Mesendoderm (in vitro differentiated cells): ENCODE measurements around the gene ADGRV1.
"Not testable (repeated sequence)": the region's sequence is repeated elsewhere in the genome, so short reads cannot be mapped to it uniquely, and the experiment has no call there.

Source experiments
- DNase-seq: peaks from one replicate; pipeline ENCODE4 v3.0.0; 2013
- H2AK5ac ChIP-seq: 2 replicates; pipeline ENCODE4 v1.6.1; 2013; ENCODE audit warnings: low read length, inconsistent platforms
- H2BK120ac ChIP-seq: 2 replicates; pipeline ENCODE4 v1.6.1; 2013; ENCODE audit warnings: low read depth, mild to moderate bottlenecking, low read length, moderate library complexity, mixed read lengths
- H2BK15ac ChIP-seq: replicated peaks from 2 replicates; pipeline ENCODE4 v1.6.1; 2013; ENCODE audit warnings: low read depth, mild to moderate bottlenecking, moderate library complexity
- H2BK5ac ChIP-seq: 2 replicates; pipeline ENCODE4 v1.6.1; 2013; ENCODE audit warnings: low read length, inconsistent platforms
- H3K18ac ChIP-seq: 2 replicates; pipeline ENCODE4 v1.6.1; 2013; ENCODE audit warnings: mild to moderate bottlenecking, low read length, mixed read lengths
- H3K23ac ChIP-seq: one replicate; pipeline ENCODE4 v1.6.1; 2013; ENCODE audit warnings: low read length
- H3K27ac ChIP-seq: 2 replicates; pipeline ENCODE4 v1.5.1; 2013; ENCODE audit warnings: low read depth, mild to moderate bottlenecking, inconsistent platforms, low read length, moderate library complexity
- H3K27me3 ChIP-seq: 2 replicates; pipeline ENCODE4 v1.6.1; 2013; ENCODE audit warnings: low read length, control low read depth, mild to moderate bottlenecking, inconsistent platforms; ENCODE audit not compliant: insufficient read depth, poor library complexity
- H3K36me3 ChIP-seq: 2 replicates; pipeline ENCODE4 v1.6.1; 2013; ENCODE audit warnings: low read length, inconsistent platforms; ENCODE audit not compliant: control insufficient read depth, insufficient read depth
- H3K4ac ChIP-seq: one replicate; pipeline ENCODE4 v1.6.1; 2013; ENCODE audit warnings: low read depth, mild to moderate bottlenecking, low read length, moderate library complexity
- H3K4me1 ChIP-seq: 2 replicates; pipeline ENCODE4 v1.6.1; 2013; ENCODE audit warnings: low read depth, low read length, inconsistent platforms; ENCODE audit not compliant: control insufficient read depth
- H3K4me2 ChIP-seq: 2 replicates; pipeline ENCODE4 v1.6.1; 2013; ENCODE audit warnings: low read length
- H3K4me3 ChIP-seq: 2 replicates; pipeline ENCODE4 v1.5.1; 2013; ENCODE audit warnings: mild to moderate bottlenecking, low read length
- H3K56ac ChIP-seq: one replicate; pipeline ENCODE4 v1.6.1; 2013; ENCODE audit warnings: low read length
- H3K79me1 ChIP-seq: 2 replicates; pipeline ENCODE4 v1.6.1; 2013; ENCODE audit warnings: low read length, inconsistent platforms
- H3K79me2 ChIP-seq: 2 replicates; pipeline ENCODE4 v1.6.1; 2013; ENCODE audit warnings: mild to moderate bottlenecking, low read length; ENCODE audit not compliant: control insufficient read depth, insufficient read depth
- H3K9ac ChIP-seq: 2 replicates; pipeline ENCODE4 v1.6.1; 2013; ENCODE audit warnings: low read length, inconsistent platforms
- H4K5ac ChIP-seq: one replicate; pipeline ENCODE4 v1.6.1; 2013; ENCODE audit warnings: low read length
- H4K8ac ChIP-seq: one replicate; pipeline ENCODE4 v1.6.1; 2013; ENCODE audit warnings: low read depth, mild to moderate bottlenecking, control low read depth, low read length, moderate library complexity
- WGBS: extraction: QIAGEN DNeasy Blood & Tissue Kit; methylation state at CpG from one replicate; pipeline ENCODE4 v1.1.7; 2013; ENCODE audit warnings: low lambda C conversion rate, missing lambda C conversion rate; ENCODE audit not compliant: insufficient coverage; ENCODE audit errors: extremely low coverage; 5-methylcytosine and 5-hydroxymethylcytosine counted together

ADGRV1 gene

DNA sequence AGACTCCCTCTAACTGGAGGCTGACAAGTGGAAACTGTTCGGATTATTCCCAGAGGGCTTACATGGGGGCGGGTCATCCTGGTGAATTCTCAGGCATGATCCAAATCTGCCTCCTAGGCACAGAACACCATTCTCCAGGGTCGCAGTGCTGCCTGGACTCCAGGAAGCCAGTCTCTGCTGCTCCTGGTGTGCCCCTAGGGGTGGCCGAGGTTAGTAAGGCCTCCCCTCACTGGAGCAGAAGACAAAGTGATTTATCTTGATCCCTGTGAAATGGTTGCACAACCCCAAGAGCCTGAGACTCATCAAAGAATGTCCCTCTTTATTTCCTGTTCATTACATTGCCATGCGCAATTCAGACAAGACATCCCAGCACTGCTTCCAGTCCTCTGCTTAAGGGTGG, 17.1 kb downstream of the ADGRV1 start:
- H3K79me2 ChIP-seq: peaks cover 9% of the 10 kb centered on the region
- H2BK15ac ChIP-seq: no peak overlapping the region
- no peak overlapping the region for H3K4ac ChIP-seq
- H4K8ac ChIP-seq: no peak overlapping the region
- no peaks in the 10 kb centered on the region for H3K27me3 ChIP-seq
- H2BK120ac ChIP-seq: no peak overlapping the region
- H4K5ac ChIP-seq: no peak overlapping the region
- no peaks in the 10 kb centered on the region for H3K4me1 ChIP-seq
- DNase-seq: peak; percentile 29
- no peak overlapping the region for H3K23ac ChIP-seq
- no peak overlapping the region for H3K56ac ChIP-seq
- H3K18ac ChIP-seq: no peak overlapping the region
- H3K36me3 ChIP-seq: no peaks in the 10 kb centered on the region
- H3K79me1 ChIP-seq: no peaks in the 10 kb centered on the region
- no peak overlapping the region for H3K4me2 ChIP-seq
- H3K27ac ChIP-seq: no peak overlapping the region
- H2BK5ac ChIP-seq: no peak overlapping the region
- H3K4me3 ChIP-seq: no peak overlapping the region
- H3K9ac ChIP-seq: no peak overlapping the region
- WGBS: no CpG with 5 or more reads among the region's 5 CpGs
- H2AK5ac ChIP-seq: no peak overlapping the region

DNA sequence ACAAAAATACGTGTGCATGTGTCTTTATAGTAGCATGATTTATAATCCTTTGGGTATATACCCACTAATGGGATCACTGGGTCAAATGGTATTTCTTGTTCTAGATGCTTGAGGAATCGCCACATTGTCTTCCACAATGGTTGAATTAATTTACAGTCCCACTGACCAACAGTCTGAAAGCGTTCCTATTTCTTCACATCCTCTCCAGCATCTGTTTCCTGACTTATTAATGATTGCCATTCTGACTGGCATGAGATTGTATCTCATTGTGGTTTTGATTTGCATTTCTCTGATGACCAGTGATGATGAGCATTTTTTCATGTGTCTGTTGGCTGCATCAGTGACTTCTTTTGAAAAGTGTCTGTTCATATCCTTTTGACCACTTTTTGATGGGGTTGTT, 18.0 kb downstream of the ADGRV1 start:
- not testable (repeated sequence) for H3K18ac ChIP-seq, H3K56ac ChIP-seq, H2AK5ac ChIP-seq, H4K8ac ChIP-seq, H3K4me1 ChIP-seq, H2BK15ac ChIP-seq, H3K79me1 ChIP-seq, H3K4me3 ChIP-seq, H4K5ac ChIP-seq, H3K27ac ChIP-seq, H3K27me3 ChIP-seq, H3K23ac ChIP-seq, H3K4me2 ChIP-seq, H3K79me2 ChIP-seq, DNase-seq, H2BK120ac ChIP-seq, H3K9ac ChIP-seq, H3K36me3 ChIP-seq, H2BK5ac ChIP-seq, H3K4ac ChIP-seq
- no CpG with 5 or more reads among the region's 3 CpGs for WGBS

DNA sequence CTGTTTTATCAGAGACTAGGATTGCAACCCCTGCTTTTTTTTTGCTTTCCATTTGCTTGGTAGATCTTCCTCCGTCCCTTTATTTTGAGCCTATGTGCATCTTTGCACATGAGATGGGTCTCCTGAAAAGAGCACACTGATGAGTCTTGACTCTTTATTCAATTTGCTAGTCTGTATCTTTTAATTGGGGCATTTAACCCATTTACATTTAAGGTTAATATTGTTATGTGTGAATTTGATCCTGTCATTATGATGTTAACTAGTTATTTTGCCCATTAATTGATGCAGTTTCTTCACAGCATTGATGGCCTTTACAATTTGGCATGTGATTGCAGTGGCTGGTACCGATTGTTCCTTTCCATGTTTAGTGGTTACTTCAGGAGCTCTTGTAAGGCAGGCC, 21.3 kb downstream of the ADGRV1 start:
- not testable (repeated sequence) for H3K79me1 ChIP-seq
- WGBS: no CpG with 5 or more reads among the region's 2 CpGs

DNA sequence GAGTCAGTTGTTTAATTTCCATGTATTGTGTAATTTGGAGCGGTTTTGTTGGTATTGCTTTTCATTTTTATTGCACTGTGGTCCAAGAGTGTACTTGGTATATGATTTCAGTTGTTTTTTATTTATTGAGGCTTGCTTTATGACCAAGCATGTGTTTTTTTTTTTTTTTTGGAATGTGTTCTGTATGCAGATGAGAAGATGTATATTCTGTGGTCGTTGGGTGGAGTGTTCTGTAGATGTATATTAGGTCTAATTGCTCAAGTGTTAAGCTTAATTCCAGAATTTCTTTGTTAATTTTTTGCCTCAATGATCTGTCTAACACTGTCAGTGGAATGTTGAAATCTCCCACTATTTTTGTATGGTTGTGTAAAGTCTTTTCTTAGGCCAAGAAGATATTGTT, 23.4 kb downstream of the ADGRV1 start:
- H3K4me3 ChIP-seq: no peak overlapping the region
- H3K79me1 ChIP-seq: no peaks in the 10 kb centered on the region
- no peak for DNase-seq
- H3K23ac ChIP-seq: no peak overlapping the region
- no peak overlapping the region for H3K18ac ChIP-seq
- no peak overlapping the region for H3K4me2 ChIP-seq
- H3K56ac ChIP-seq: no peak overlapping the region
- H3K4ac ChIP-seq: no peak overlapping the region
- H4K8ac ChIP-seq: no peak overlapping the region
- no peak overlapping the region for H2BK15ac ChIP-seq
- no peak overlapping the region for H2AK5ac ChIP-seq
- H2BK120ac ChIP-seq: no peak overlapping the region
- H3K27ac ChIP-seq: no peak overlapping the region
- H3K79me2 ChIP-seq: no peaks in the 10 kb centered on the region
- no CpG with 5 or more reads among the region's 2 CpGs for WGBS
- no peaks in the 10 kb centered on the region for H3K36me3 ChIP-seq
- H2BK5ac ChIP-seq: no peak overlapping the region
- H3K9ac ChIP-seq: no peak overlapping the region
- no peak overlapping the region for H4K5ac ChIP-seq
- no peaks in the 10 kb centered on the region for H3K4me1 ChIP-seq
- H3K27me3 ChIP-seq: no peaks in the 10 kb centered on the region

More for the DNA sequence above, 21.3 kb downstream of the ADGRV1 start:
- not testable (repeated sequence) for H2BK120ac ChIP-seq, H3K4me2 ChIP-seq, H3K18ac ChIP-seq, H3K27me3 ChIP-seq, H3K79me2 ChIP-seq, H3K4me3 ChIP-seq, H2AK5ac ChIP-seq, H3K36me3 ChIP-seq, H3K4ac ChIP-seq, H3K23ac ChIP-seq, H3K27ac ChIP-seq, H3K9ac ChIP-seq, H2BK5ac ChIP-seq, DNase-seq, H3K4me1 ChIP-seq, H2BK15ac ChIP-seq, H3K56ac ChIP-seq, H4K8ac ChIP-seq, H4K5ac ChIP-seq

DNA sequence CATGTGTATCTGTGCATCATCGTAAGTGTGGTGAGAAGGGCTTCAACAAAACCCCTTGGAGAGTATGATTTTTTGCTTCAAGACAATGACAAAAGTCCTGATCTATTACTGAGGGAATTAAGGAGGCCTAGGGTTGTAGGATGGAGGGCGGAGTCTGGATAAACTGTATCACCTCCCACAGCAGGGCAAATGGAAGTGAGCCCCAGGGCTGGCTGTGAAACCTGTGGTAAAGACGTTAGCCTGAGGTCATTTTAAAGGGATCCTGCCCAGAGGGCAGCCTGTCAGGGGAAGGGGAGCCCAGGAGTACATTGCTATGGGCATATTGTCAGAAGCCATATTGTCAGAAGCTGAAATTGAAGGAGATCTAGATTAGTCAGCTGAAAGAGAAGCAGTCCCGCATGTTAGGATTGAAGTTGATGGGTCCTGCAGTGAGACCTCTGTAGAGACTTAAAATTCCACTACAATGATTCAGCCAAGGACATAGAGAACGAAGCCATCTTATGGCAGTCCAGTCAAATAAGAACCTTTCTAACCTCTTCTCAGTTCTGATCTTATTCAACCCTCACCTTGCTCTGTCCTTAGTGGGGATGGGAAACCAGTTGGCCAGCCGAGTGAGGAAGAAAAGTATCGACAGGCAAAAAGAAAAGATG, 26.9 kb downstream of the ADGRV1 start:
- Histone ChIP-seq H3K23ac (no peak overlapping the region), H3K9ac (no peak overlapping the region), H4K8ac (no peak overlapping the region), H3K4me1 (peaks cover 4% of the 10 kb centered on the region), H3K27ac (no peak overlapping the region), H3K56ac (no peak overlapping the region), H3K4me2 (no peak overlapping the region), H3K36me3 (peaks cover 1% of the 10 kb centered on the region), H2BK15ac (no peak overlapping the region), H3K27me3 (no peaks in the 10 kb centered on the region), H3K79me2 (peaks cover 2% of the 10 kb centered on the region), H4K5ac (no peak overlapping the region), H3K4me3 (no peak overlapping the region), H3K79me1 (peaks cover 4% of the 10 kb centered on the region), H2BK5ac (no peak overlapping the region), H2BK120ac (no peak overlapping the region), H2AK5ac (no peak overlapping the region), H3K4ac (no peak overlapping the region), H3K18ac (no peak overlapping the region)
- WGBS: no CpG with 5 or more reads among the region's 7 CpGs
- no peak for DNase-seq

DNA sequence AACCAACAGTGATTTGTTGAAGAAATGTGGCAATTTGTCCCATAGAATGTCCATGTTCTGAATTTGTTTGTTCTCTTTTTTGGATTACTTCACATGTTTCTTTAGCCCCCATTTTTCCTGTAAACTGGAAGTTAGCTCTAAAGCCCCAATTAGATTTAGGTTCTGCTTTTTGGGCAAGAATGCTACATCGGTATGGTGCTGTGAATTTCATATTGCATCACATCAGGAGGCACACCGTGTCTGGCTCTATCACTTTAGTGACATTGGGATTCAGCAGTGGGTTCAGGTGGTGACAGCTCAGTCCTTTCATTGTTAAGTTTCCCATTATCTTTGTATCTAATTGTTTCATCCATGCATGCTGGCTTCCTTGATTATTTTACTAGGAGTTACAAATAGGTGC, 27.9 kb downstream of the ADGRV1 start:
- Histone ChIP-seq H3K18ac (no peak overlapping the region), H2BK120ac (no peak overlapping the region), H2AK5ac (no peak overlapping the region), H3K27ac (no peak overlapping the region), H3K4me1 (peaks cover 4% of the 10 kb centered on the region), H4K5ac (no peak overlapping the region), H3K36me3 (peaks cover 1% of the 10 kb centered on the region), H3K56ac (no peak overlapping the region), H2BK15ac (no peak overlapping the region), H3K23ac (no peak overlapping the region), H3K27me3 (no peaks in the 10 kb centered on the region), H3K9ac (no peak overlapping the region), H3K4me2 (no peak overlapping the region), H4K8ac (no peak overlapping the region), H3K4ac (no peak overlapping the region), H3K79me1 (peaks cover 4% of the 10 kb centered on the region), H2BK5ac (no peak overlapping the region), H3K79me2 (peaks cover 2% of the 10 kb centered on the region), H3K4me3 (no peak overlapping the region)
- no CpG with 5 or more reads among the region's 2 CpGs for WGBS
- DNase-seq: no peak
